PC-9 (cell line): ENCODE measurements around the gene NUMB. TPM values are rescaled to one million over a fixed set of nuclear protein-coding genes. Genes with fewer than 3 reads are reported as not detected.

ENCODE experiments used
- BruUV-seq: library from RNA; stranded (reverse); fragments of 400-500 nt; replicated peaks from 2 replicates; lab custom pipeline; 2021; lab: Mats Ljungman, UMichigan
- CTCF ChIA-PET: fragments of 300-600 bp; sonication (Branson Sonifier 250); formaldehyde crosslinking; loops from one replicate; lab custom pipeline; 2022; ENCODE audit warnings: antibody characterized with exemption; lab: Charles Lee
- POLR2A ChIA-PET: fragments of 300-600 bp; sonication (Branson Sonifier 250); formaldehyde crosslinking; loops from one replicate; lab custom pipeline; 2022; ENCODE audit warnings: antibody characterized with exemption; ENCODE audit not compliant: unreplicated experiment; lab: Charles Lee
- DNase-seq, 2 experiments: peaks; one replicate each; pipeline versions ENCODE4 v3.0.0 to v3.0.0-alpha.2; 2015 to 2022; ENCODE audit warnings: mixed read lengths in 1 of 2
- H2AFZ ChIP-seq: fragments of 200-600 bp; sonication (generic); 2 replicates; pipeline ENCODE4 v1.8.1; 2017; ENCODE audit warnings: antibody characterized with exemption
- H3F3A ChIP-seq: fragments of 200-600 bp; sonication (generic); 2 replicates; pipeline ENCODE4 v1.8.1; 2017; ENCODE audit warnings: antibody characterized with exemption, mild to moderate bottlenecking, low read depth; ENCODE audit not compliant: insufficient read depth
- H3K27ac ChIP-seq: fragments of 200-600 bp; sonication (generic); 2 replicates; pipeline ENCODE4 v1.6.1; 2016; ENCODE audit warnings: mixed run types
- H3K27me3 ChIP-seq: fragments of 200-600 bp; sonication (generic); 2 replicates; pipeline ENCODE4 v1.6.1; 2016; ENCODE audit warnings: low read depth, mixed run types; ENCODE audit not compliant: insufficient read depth
- H3K36me3 ChIP-seq: fragments of 200-600 bp; sonication (generic); 2 replicates; pipeline ENCODE4 v1.6.1; 2016; ENCODE audit warnings: low read depth, mixed run types
- H3K4me1 ChIP-seq: fragments of 200-600 bp; sonication (generic); replicated peaks from 2 replicates; pipeline ENCODE4 v1.6.1; 2016; ENCODE audit warnings: mixed run types; ENCODE audit not compliant: insufficient read depth
- H3K4me2 ChIP-seq: fragments of 200-600 bp; sonication (generic); 2 replicates; pipeline ENCODE4 v1.6.1; 2017; ENCODE audit warnings: mixed run types
- H3K4me3 ChIP-seq: fragments of 200-600 bp; sonication (generic); 2 replicates; pipeline ENCODE4 v1.6.1; 2016; ENCODE audit warnings: mixed run types
- H3K79me2 ChIP-seq: fragments of 200-600 bp; sonication (generic); 2 replicates; pipeline ENCODE4 v1.6.1; 2017; ENCODE audit warnings: low read depth, mixed run types
- H3K9me2 ChIP-seq: fragments of 200-600 bp; sonication (generic); 2 replicates; pipeline ENCODE4 v1.8.1; 2017; ENCODE audit warnings: mild to moderate bottlenecking; ENCODE audit not compliant: insufficient read depth
- H3K9me3 ChIP-seq: fragments of 200-600 bp; sonication (generic); 2 replicates; pipeline ENCODE4 v1.8.1; 2016; ENCODE audit warnings: low read depth; ENCODE audit not compliant: insufficient read depth
- H4K20me1 ChIP-seq: fragments of 200-600 bp; sonication (generic); 2 replicates; pipeline ENCODE4 v1.8.1; 2017; ENCODE audit not compliant: insufficient read depth
- EZH2 ChIP-seq: fragments of 200-600 bp; sonication (generic); IDR thresholded peaks from 2 replicates; pipeline ENCODE4 v1.8.0; 2017; ENCODE audit warnings: antibody characterized with exemption, low read depth
- intact Hi-C: fragments of 100-400 bp; cut with micrococcal nuclease; formaldehyde crosslinking; loops from one replicate; pipeline ENCODE4 v1.10.0; 2022; ENCODE audit not compliant: unreplicated experiment
- total RNA-seq: library from RNA; stranded (reverse); gene quantifications from 2 replicates; pipeline ENCODE4 v1.2.3, GENCODE V29; 2021
- TF ChIP-seq, protein P1 (sequence below): fragments of 200-600 bp; sonication (generic); conservative IDR thresholded peaks from 2 replicates; pipeline ENCODE4 v1.6.1; 2017; ENCODE audit warnings: mixed run types, antibody characterized with exemption, mild to moderate bottlenecking, moderate library complexity

The NUMB gene
- total RNA-seq, 1 experiment from 2014 or later: 64.5 TPM

GRCh38 chr14:73234586-73235394 is 223.6 kb downstream of the NUMB start:
- intact Hi-C loops: no loop called here

DNA sequence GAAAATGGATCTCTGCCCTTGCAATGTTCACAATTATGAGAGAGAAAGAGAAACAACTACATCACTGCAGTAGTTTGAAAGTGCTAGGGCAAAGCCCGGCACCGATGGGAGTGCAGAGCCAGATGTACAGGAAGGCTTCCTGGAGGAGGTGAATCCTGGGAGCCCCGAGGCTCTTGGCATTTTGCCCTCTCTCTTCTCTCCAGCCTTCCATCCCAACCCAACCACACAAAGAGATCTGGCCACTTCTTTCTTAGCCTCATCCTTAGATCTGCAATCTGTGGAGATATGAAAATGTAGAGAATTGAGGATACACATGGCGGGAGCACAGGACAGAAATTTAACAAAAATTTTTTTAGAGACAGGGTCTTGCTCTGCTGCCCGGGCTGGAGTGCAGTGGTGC is 224.3 kb downstream of the NUMB start:
- TF ChIP-seq, protein P1, sequence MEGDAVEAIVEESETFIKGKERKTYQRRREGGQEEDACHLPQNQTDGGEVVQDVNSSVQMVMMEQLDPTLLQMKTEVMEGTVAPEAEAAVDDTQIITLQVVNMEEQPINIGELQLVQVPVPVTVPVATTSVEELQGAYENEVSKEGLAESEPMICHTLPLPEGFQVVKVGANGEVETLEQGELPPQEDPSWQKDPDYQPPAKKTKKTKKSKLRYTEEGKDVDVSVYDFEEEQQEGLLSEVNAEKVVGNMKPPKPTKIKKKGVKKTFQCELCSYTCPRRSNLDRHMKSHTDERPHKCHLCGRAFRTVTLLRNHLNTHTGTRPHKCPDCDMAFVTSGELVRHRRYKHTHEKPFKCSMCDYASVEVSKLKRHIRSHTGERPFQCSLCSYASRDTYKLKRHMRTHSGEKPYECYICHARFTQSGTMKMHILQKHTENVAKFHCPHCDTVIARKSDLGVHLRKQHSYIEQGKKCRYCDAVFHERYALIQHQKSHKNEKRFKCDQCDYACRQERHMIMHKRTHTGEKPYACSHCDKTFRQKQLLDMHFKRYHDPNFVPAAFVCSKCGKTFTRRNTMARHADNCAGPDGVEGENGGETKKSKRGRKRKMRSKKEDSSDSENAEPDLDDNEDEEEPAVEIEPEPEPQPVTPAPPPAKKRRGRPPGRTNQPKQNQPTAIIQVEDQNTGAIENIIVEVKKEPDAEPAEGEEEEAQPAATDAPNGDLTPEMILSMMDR: no peak
- H3K4me2 ChIP-seq: no peak overlapping the region
- H3K36me3 ChIP-seq: no peaks in the 10 kb centered on the region
- no peak overlapping the region for H3K4me3 ChIP-seq
- peaks cover 41% of the 10 kb centered on the region; the same call in 1 of the 2 replicates for H3K27me3 ChIP-seq
- no peak for DNase-seq
- H3K9me2 ChIP-seq: no peaks in the 10 kb centered on the region
- CTCF ChIA-PET: no interaction called here
- H3K4me1 ChIP-seq: peaks cover 8% of the 10 kb centered on the region
- H4K20me1 ChIP-seq: no peaks in the 10 kb centered on the region
- H3K79me2 ChIP-seq: no peaks in the 10 kb centered on the region
- no peak overlapping the region for H2AFZ ChIP-seq
- no TSS peak for BruUV-seq
- H3F3A ChIP-seq: peaks cover 13% of the 10 kb centered on the region; the same call in 1 of the 2 replicates
- intact Hi-C loops: no loop called here
- no peaks in the 10 kb centered on the region for H3K9me3 ChIP-seq
- no peak overlapping the region for H3K27ac ChIP-seq
- POLR2A ChIA-PET: no interaction called here

More at GRCh38 chr14:73234586-73235394, 223.6 kb downstream of the NUMB start:
- POLR2A ChIA-PET: no interaction called here
- H3F3A ChIP-seq: peaks cover 15% of the 10 kb centered on the region; the same call in 1 of the 2 replicates
- no peaks in the 10 kb centered on the region for H3K9me2 ChIP-seq
- no peaks in the 10 kb centered on the region for H3K36me3 ChIP-seq
- no peak overlapping the region for H3K4me3 ChIP-seq
- no peaks in the 10 kb centered on the region for H4K20me1 ChIP-seq
- peaks cover 4% of the 10 kb centered on the region; the same call in 1 of the 2 replicates for H3K4me1 ChIP-seq
- H3K27me3 ChIP-seq: peaks cover 41% of the 10 kb centered on the region; the same call in 1 of the 2 replicates
- H3K79me2 ChIP-seq: no peaks in the 10 kb centered on the region
- DNase-seq: no peak
- CTCF ChIA-PET: no interaction called here
- no TSS peak for BruUV-seq
- no peak overlapping the region for H3K4me2 ChIP-seq
- TF ChIP-seq, protein P1: no peak
- no peak overlapping the region for H3K27ac ChIP-seq
- H2AFZ ChIP-seq: no peak overlapping the region
- no peaks in the 10 kb centered on the region for H3K9me3 ChIP-seq

DNA sequence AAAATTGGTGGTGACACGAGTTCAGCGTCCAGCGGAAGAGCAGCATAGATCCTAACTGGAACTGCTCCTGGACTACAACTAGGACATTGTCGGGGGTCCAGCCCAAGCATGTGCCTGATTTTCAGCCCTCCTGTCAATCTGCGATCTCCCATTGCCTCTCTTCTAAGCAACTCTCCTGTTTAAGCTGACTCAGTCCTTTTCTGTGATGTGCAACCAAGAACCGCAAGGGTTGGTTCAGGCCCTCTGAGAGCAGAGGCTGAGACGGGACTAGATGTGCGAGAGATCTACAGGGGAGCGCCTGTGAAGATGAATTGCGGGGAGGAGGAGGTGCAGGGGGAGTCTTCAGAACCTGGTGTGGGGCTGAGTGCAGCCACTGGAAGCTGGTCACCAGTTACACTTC is 224.8 kb downstream of the NUMB start:
- peaks cover 12% of the 10 kb centered on the region for H3K4me1 ChIP-seq
- H3K4me3 ChIP-seq: no peak overlapping the region
- no peaks in the 10 kb centered on the region for H3K9me2 ChIP-seq
- H3F3A ChIP-seq: peaks cover 13% of the 10 kb centered on the region; the same call in 1 of the 2 replicates
- no peaks in the 10 kb centered on the region for H4K20me1 ChIP-seq
- peaks cover 41% of the 10 kb centered on the region; the same call in 1 of the 2 replicates for H3K27me3 ChIP-seq
- intact Hi-C loops: no loop called here
- no peaks in the 10 kb centered on the region for H3K36me3 ChIP-seq
- DNase-seq: no peak
- H3K9me3 ChIP-seq: no peaks in the 10 kb centered on the region
- POLR2A ChIA-PET: no interaction called here
- TF ChIP-seq, protein P1: no peak
- TF ChIP-seq EZH2: no peak
- no peak overlapping the region for H3K27ac ChIP-seq
- no peaks in the 10 kb centered on the region for H3K79me2 ChIP-seq
- H2AFZ ChIP-seq: no peak overlapping the region
- no TSS peak for BruUV-seq
- H3K4me2 ChIP-seq: no peak overlapping the region
- CTCF ChIA-PET: no interaction called here
